Calu3 (cell line): ENCODE measurements around the gene ADORA2B. TPM values are rescaled to one million over a fixed set of nuclear protein-coding genes. Genes with fewer than 3 reads are reported as not detected.

Experiments
- BruUV-seq: library from RNA; stranded (reverse); fragments of 400-500 nt; replicated peaks from 2 replicates; lab custom pipeline; 2021; lab: Mats Ljungman, UMichigan
- CTCF ChIA-PET: fragments of 300-600 bp; sonication (Branson Sonifier 250); formaldehyde crosslinking; loops from one replicate; lab custom pipeline; 2022; ENCODE audit warnings: antibody characterized with exemption; lab: Charles Lee
- DNase-seq: peaks from one replicate; pipeline ENCODE4 v3.0.0; 2022
- H3K27ac Mint-ChIP-seq: one replicate; pipeline ENCODE4 v1.8.0; 2022; ENCODE audit warnings: mixed read lengths; ENCODE audit not compliant: unreplicated experiment
- H3K27me3 Mint-ChIP-seq: one replicate; pipeline ENCODE4 v1.8.0; 2022; ENCODE audit warnings: mixed read lengths; ENCODE audit not compliant: unreplicated experiment
- H3K36me3 Mint-ChIP-seq: one replicate; pipeline ENCODE4 v1.8.0; 2022; ENCODE audit warnings: mild to moderate bottlenecking, moderate library complexity, mixed read lengths; ENCODE audit not compliant: insufficient read depth, unreplicated experiment
- H3K4me1 Mint-ChIP-seq: one replicate; pipeline ENCODE4 v1.8.0; 2022; ENCODE audit warnings: mild to moderate bottlenecking, low read depth, mixed read lengths; ENCODE audit not compliant: unreplicated experiment
- H3K4me3 Mint-ChIP-seq: one replicate; pipeline ENCODE4 v1.8.0; 2022; ENCODE audit warnings: mild to moderate bottlenecking, low read depth, moderate library complexity, mixed read lengths; ENCODE audit not compliant: unreplicated experiment
- H3K9me3 Mint-ChIP-seq: one replicate; pipeline ENCODE4 v1.8.0; 2022; ENCODE audit warnings: low read depth, mixed read lengths; ENCODE audit not compliant: unreplicated experiment
- CTCF ChIP-seq: fragments of 200-600 bp; IDR thresholded peaks from one replicate; pipeline ENCODE4 v1.8.0; 2022; ENCODE audit warnings: antibody characterized with exemption; ENCODE audit not compliant: unreplicated experiment
- intact Hi-C: fragments of 100-400 bp; cut with micrococcal nuclease; formaldehyde crosslinking; loops from one replicate; pipeline ENCODE4 v1.10.0; 2022; ENCODE audit not compliant: unreplicated experiment
- total RNA-seq: library from RNA; stranded (reverse); gene quantifications from 2 replicates; pipeline ENCODE4 v1.2.3, GENCODE V29; 2022

Gene ADORA2B
- total RNA-seq, 1 experiment from 2014 or later, result 12.6 TPM

GRCh38 chr17:15969463-15969862, 24.5 kb downstream of the ADORA2B start:
- Mint-ChIP-seq H3K27me3 (no peaks in the 10 kb centered on the region), H3K4me3 (no peak overlapping the region), H3K9me3 (no peaks in the 10 kb centered on the region), H3K36me3 (peaks cover 13% of the 10 kb centered on the region), H3K27ac (no peak overlapping the region), H3K4me1 (peaks cover 48% of the 10 kb centered on the region)
- BruUV-seq, result no TSS peak
- CTCF ChIA-PET, result no interaction called here
- no peak for TF ChIP-seq CTCF
- intact Hi-C loops, result no loop called here
- DNase-seq, result no peak

GRCh38 chr17:15970500-15970899, 25.6 kb downstream of the ADORA2B start:
- Mint-ChIP-seq H3K36me3 (peaks cover 17% of the 10 kb centered on the region), H3K4me1 (peaks cover 42% of the 10 kb centered on the region), H3K4me3 (no peak overlapping the region), H3K9me3 (no peaks in the 10 kb centered on the region), H3K27me3 (no peaks in the 10 kb centered on the region), H3K27ac (no peak overlapping the region)
- intact Hi-C loops, result no loop called here
- no TSS peak for BruUV-seq
- no peak for TF ChIP-seq CTCF
- DNase-seq, result no peak
- CTCF ChIA-PET, result interaction anchor here (0.6 to 1.1 kb wide), 2 partner anchors 11 to 184 kb away, joined by 3 read pairs; no protein-coding TSS in a partner anchor

GRCh38 chr17:15971098-15971678, 26.3 kb downstream of the ADORA2B start:
- peaks cover 17% of the 10 kb centered on the region for H3K36me3 Mint-ChIP-seq
- TF ChIP-seq CTCF, result no peak
- no peaks in the 10 kb centered on the region for H3K9me3 Mint-ChIP-seq
- no peaks in the 10 kb centered on the region for H3K27me3 Mint-ChIP-seq
- H3K27ac Mint-ChIP-seq, result no peak overlapping the region
- DNase-seq, result no peak
- peaks cover 35% of the 10 kb centered on the region for H3K4me1 Mint-ChIP-seq
- intact Hi-C loops, result no loop called here
- CTCF ChIA-PET, result interaction anchor here (0.6 to 1.1 kb wide), 2 partner anchors 10 to 183 kb away, joined by 3 read pairs; no protein-coding TSS in a partner anchor
- no TSS peak for BruUV-seq
- no peak overlapping the region for H3K4me3 Mint-ChIP-seq

GRCh38 chr17:15971882-15972281, 27.0 kb downstream of the ADORA2B start:
- no peaks in the 10 kb centered on the region for H3K27me3 Mint-ChIP-seq
- no peak overlapping the region for H3K4me3 Mint-ChIP-seq
- CTCF ChIA-PET, result no interaction called here
- H3K9me3 Mint-ChIP-seq, result no peaks in the 10 kb centered on the region
- H3K36me3 Mint-ChIP-seq, result peaks cover 16% of the 10 kb centered on the region
- peaks cover 28% of the 10 kb centered on the region for H3K4me1 Mint-ChIP-seq
- no peak overlapping the region for H3K27ac Mint-ChIP-seq
- BruUV-seq, result no TSS peak
- TF ChIP-seq CTCF, result no peak
- no peak for DNase-seq
- intact Hi-C loops, result no loop called here
